ENCODE results near the gene PACS2.
"Not testable (repeated sequence)": the region's sequence is repeated elsewhere in the genome, so short reads cannot be mapped to it uniquely, and the experiment has no call there.

PACS2 gene

DNA sequence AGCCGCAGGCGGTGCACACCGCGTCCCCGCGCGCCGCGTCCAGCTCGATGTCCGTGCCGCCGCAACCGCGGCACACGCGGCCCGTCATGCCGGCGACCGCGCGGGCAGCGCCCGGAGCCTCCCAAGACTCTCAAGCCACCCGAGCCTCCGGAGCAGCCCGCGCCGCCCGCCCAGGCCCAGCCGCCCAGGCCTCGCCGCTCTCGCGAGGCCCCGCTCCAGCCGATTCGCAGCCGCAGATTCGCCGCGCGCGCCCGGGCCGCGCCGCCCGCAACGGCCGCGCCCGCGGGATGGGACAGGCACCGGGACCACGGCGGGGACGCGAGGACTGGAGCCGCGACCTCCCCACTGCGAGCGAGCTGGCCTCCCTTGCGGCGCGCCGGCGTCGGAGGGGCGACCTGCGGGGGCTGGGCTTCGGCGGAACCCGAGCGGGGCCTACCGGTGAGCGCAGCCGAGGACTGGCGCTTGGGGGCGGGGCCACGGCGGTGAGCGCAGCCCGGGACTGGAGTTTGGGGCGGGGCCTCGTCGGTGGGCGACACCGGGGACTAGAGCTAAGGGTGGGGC, 13.9 kb upstream of the PACS2 start, which contains the start of gene BRF1:
Gene BRF1, minus strand, starts transcription at position 460 of the 561 bp plus-strand sequence. Its CDS starts 372 bp downstream, at position 88.
- no peak for TF ChIP-seq Cebpa-rat (IDR thresholded peaks at IDR 0.05)
- peak within 1 kb of the TSS; percentile 97 for H3K9ac ChIP-seq
- H3K4me3 ChIP-seq: peak within 1 kb of the TSS; percentile 94
- H3K4me2 ChIP-seq: peak within 1 kb of the TSS; percentile 96
- no peaks in the 10 kb centered on the region for H3K27me3 ChIP-seq
- 0 out of 2 replicates have a peak, but pooled peaks cover 9% of the 10 kb centered on the region for H3K36me3 ChIP-seq
- H3K9me3 ChIP-seq: no peaks in the 10 kb centered on the region
- H3K4me1 ChIP-seq: peaks cover 68% of the 10 kb centered on the region
- peaks cover 48% of the 10 kb centered on the region for H4K20me1 ChIP-seq
- H3K27ac ChIP-seq: peak within 1 kb of the TSS; percentile 95

DNA sequence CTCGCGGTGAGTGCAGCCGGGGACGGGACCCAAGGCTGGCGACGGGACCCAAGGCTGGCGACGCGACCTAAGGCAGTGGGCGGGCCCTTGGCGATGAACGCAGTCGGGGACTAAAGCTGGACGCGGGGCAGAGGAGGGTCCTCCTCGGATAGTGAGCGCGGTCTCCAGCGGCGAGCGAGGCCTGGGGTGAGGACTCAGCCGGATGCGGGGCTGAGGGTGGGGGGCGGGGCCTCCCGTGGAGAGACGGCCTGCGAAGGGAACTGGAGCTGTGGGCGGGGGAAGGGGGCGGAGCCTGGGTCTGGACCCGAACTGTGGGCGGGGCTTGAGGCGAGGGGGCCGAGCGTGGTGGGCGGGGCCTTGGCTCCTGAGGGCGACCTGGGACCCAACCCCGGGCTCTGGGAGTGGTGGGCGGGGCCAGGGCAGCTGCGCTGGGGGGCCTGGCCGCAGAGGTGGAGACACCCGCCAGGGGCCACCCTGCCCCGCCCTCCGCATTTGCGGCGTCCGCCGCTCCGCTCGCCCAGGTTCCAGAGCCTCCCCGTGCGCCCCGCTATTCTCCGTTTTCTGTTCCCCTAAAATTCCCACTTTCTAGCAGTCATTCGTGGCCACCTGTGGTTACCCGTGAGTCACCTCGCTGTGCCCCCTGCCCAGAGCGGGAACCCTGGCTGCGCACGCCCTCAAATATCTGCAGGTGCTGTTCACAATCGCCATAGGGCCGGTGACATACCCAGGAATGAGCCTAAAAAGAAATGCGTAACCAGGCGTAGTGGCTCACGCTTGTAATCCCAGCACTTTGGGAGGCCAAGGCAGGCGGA, 13.2 kb upstream of the PACS2 start:
- peak overlapping the region; percentile 96 for H3K4me2 ChIP-seq
- H3K36me3 ChIP-seq: 0 out of 2 replicates have a peak, but pooled peaks cover 9% of the 10 kb centered on the region
- peak overlapping the region; percentile 94 for H3K4me3 ChIP-seq
- H3K27ac ChIP-seq: peak overlapping the region; percentile 95
- H3K27me3 ChIP-seq: no peaks in the 10 kb centered on the region
- no peak for TF ChIP-seq Cebpa-rat (IDR thresholded peaks at IDR 0.05)
- H4K20me1 ChIP-seq: peaks cover 41% of the 10 kb centered on the region
- peak overlapping the region; percentile 97 for H3K9ac ChIP-seq
- H3K4me1 ChIP-seq: peaks cover 65% of the 10 kb centered on the region
- H3K9me3 ChIP-seq: no peaks in the 10 kb centered on the region

DNA sequence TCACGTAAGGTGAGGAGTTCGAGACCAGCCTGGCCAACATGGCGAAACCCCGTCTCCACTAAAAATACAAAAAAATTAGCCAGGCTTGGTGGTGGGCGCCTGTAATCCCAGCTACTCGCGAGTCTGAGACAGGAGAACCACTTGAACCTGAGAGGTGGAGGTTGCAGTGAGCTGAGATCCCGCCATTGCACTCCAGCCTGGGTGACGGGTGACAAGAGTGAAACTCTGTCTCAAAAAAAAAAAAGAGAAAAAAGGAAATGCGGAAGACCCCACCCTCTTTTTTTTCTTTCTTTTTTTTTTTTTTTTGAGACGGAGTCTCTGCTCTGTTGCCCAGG, 12.7 kb upstream of the PACS2 start:
- Histone ChIP-seq H4K20me1 (peaks cover 36% of the 10 kb centered on the region), H3K4me1 (peaks cover 59% of the 10 kb centered on the region), H3K4me2 (peak overlapping the region; percentile 96), H3K4me3 (peak overlapping the region; percentile 94)
- not testable (repeated sequence) for H3K36me3 ChIP-seq, H3K9me3 ChIP-seq, H3K9ac ChIP-seq, H3K27ac ChIP-seq, H3K27me3 ChIP-seq

DNA sequence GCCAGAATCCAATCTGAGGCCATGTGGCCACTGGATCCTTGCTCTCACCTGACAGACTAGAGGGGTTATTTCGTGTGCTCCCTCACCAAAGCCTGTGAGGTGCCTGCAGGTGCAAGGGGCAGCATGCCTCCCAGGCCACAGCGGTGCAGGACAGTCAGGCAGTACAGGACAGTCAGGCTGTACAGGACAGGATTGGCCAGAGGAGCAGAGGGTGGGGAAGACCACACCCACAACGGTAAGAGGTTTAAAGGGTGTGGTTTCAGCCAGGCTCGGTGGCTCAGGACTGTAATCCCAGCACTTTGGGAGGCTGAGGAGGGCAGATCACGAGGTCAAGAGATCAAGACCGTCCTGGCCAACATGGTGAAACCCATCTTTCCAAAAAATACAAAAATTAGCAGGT, 10.6 kb upstream of the PACS2 start:
- Histone ChIP-seq H3K9ac (no peak overlapping the region), H4K20me1 (peaks cover 15% of the 10 kb centered on the region), H3K9me3 (no peaks in the 10 kb centered on the region), H3K4me2 (no peak overlapping the region), H3K27me3 (no peaks in the 10 kb centered on the region), H3K27ac (no peak overlapping the region), H3K4me1 (peaks cover 39% of the 10 kb centered on the region), H3K36me3 (peaks cover 6% of the 10 kb centered on the region; the same call in 1 of the 2 replicates), H3K4me3 (no peak overlapping the region)
- TF ChIP-seq Cebpa-rat (IDR thresholded peaks at IDR 0.05): no peak

DNA sequence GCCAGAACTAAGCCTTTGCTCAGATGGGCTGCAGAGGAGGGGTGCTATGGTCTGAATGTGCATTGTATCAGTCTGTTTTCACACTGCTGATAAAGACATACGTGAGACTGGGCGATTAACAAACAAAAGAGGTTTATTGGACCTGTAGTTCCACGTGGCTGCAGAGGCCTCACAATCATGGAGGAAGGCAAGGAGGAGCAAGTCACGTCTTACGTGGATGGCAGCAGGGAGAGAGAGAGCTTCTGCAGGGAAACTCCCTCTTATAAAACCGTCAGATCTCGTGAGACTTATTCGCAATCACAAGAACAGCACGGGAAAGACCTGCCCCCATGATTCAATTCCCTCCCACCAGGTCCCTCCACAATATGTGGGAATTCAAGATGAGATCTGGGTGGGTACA, 10.0 kb upstream of the PACS2 start:
- Histone ChIP-seq H3K9ac (no peak overlapping the region), H3K9me3 (no peaks in the 10 kb centered on the region), H3K27me3 (no peaks in the 10 kb centered on the region), H3K4me2 (peak overlapping the region; percentile 61; the same call in 1 of the 2 replicates), H3K36me3 (peaks cover 6% of the 10 kb centered on the region; the same call in 1 of the 2 replicates), H3K4me3 (no peak overlapping the region), H3K27ac (peak overlapping the region; percentile 70), H4K20me1 (peaks cover 9% of the 10 kb centered on the region), H3K4me1 (peaks cover 33% of the 10 kb centered on the region)
- TF ChIP-seq Cebpa-rat (IDR thresholded peaks at IDR 0.05): no peak

DNA sequence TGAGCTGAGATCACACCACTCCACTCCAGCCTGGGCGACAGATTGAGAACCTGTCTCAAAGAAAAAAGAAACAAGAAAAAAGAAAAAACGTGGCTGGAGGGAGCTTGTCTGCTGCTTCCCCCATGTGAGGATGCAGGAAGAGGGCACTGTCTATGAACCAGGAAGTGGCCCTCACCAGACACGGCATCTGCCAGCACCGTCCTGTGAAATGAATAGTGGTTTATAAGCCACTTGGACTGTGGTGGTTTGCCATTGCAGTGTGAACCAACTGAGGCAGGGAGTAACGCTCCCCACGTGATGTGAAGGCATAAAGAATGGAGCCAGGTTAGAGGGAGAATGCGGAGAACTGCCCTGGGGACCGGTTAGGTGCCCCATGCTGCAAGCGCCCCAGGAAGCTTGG, 9.2 kb upstream of the PACS2 start:
- peak overlapping the region; percentile 61 for H3K4me2 ChIP-seq
- H3K36me3 ChIP-seq: peaks cover 6% of the 10 kb centered on the region; the same call in 1 of the 2 replicates
- peaks cover 28% of the 10 kb centered on the region for H3K4me1 ChIP-seq
- no peak for TF ChIP-seq Cebpa-rat (IDR thresholded peaks at IDR 0.05)
- 0 out of 2 replicates have a peak, but pooled peaks cover 1% of the 10 kb centered on the region for H4K20me1 ChIP-seq
- H3K27ac ChIP-seq: peak overlapping the region; percentile 70
- H3K27me3 ChIP-seq: no peaks in the 10 kb centered on the region
- H3K9me3 ChIP-seq: no peaks in the 10 kb centered on the region
- no peak overlapping the region; the same call in 1 of the 2 replicates for H3K9ac ChIP-seq
- H3K4me3 ChIP-seq: no peak overlapping the region

DNA sequence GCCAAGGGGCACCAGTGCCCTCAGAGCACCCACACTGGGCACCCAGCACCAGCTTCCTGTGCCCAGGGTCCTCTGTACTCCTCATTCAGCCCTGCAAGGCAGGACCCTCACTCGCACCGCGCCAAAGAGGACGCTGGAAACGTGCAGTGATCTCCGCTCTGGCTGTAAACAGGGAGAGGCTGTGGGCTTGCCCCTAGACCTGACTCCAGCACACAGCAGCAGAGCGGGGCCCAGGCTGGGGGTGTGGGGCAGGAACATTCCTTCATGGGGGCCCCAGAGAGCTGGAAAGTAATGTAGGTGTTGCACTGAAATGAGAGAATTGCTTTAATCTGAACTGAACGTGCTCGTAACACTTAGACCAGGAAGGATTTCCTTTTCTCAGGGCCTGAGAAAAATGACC, 8.8 kb upstream of the PACS2 start:
- Histone ChIP-seq H3K4me2 (peak overlapping the region; percentile 61), H3K27ac (peak overlapping the region; percentile 70), H4K20me1 (no peaks in the 10 kb centered on the region), H3K9me3 (no peaks in the 10 kb centered on the region), H3K9ac (no peak overlapping the region), H3K4me3 (no peak overlapping the region), H3K36me3 (peaks cover 6% of the 10 kb centered on the region; the same call in 1 of the 2 replicates), H3K4me1 (peaks cover 28% of the 10 kb centered on the region), H3K27me3 (no peaks in the 10 kb centered on the region)
- no peak for TF ChIP-seq Cebpa-rat (IDR thresholded peaks at IDR 0.05)

DNA sequence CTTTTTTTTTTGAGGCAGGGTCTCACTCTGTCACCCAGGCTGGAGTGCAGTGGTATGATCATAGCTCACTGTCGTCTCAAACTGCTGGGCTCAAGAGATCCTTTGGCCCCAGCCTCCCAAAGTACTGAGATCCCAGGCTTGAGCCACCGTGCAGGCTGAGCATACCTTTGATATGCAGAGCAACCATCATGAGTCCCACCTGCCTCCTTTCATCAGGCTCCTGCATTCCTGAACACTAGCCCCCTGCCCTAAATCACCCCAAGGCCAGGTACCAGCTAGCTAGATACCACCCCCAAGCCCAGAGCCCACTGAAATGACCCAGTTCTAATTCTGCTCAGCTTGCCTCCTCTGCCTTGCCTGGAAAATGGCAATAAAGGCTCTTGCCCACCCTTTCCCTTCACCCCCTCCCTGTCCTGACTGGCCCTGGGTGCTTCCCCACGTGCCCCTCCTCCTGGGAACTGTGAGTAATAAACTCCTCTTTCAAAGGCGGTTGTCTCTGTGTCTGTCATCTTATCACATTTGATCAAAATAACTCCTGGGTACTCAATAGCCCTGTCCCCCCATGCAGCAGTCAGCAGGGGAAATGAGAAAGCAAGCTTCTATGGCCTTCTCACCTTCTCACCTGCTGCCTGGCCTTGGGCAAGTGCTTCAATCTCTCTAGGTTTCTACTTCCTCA, 7.4 kb upstream of the PACS2 start:
- Histone ChIP-seq H3K36me3 (peaks cover 6% of the 10 kb centered on the region; the same call in 1 of the 2 replicates), H3K4me2 (no peak overlapping the region), H3K9ac (no peak overlapping the region), H4K20me1 (no peaks in the 10 kb centered on the region), H3K27me3 (no peaks in the 10 kb centered on the region), H3K4me3 (no peak overlapping the region), H3K4me1 (peaks cover 29% of the 10 kb centered on the region), H3K9me3 (no peaks in the 10 kb centered on the region), H3K27ac (no peak overlapping the region)
- no peak for TF ChIP-seq Cebpa-rat (IDR thresholded peaks at IDR 0.05)

DNA sequence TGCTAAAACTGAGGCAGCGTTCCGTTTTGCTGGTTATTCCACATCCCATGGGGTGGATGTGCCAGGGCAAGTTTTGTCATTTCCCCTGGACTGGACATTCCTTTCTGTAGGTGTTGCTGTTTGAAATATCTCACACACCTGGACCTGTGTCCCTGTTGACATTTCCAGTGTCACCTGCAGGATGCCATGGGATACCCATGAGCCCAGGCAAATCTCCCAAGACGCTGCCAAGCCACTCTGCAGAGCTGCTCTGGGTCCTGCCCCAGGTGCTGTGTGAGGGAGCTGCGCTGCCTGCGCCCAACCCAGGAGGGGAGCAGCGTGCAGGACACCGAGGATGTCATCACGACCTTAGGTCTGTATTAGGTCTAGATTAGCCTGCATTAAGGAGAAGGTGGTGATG, 5.2 kb upstream of the PACS2 start:
- no peak overlapping the region for H3K4me2 ChIP-seq
- H3K4me1 ChIP-seq: peaks cover 42% of the 10 kb centered on the region
- H3K27ac ChIP-seq: no peak overlapping the region
- peaks cover 6% of the 10 kb centered on the region; the same call in 1 of the 2 replicates for H3K36me3 ChIP-seq
- no peaks in the 10 kb centered on the region for H3K27me3 ChIP-seq
- H3K4me3 ChIP-seq: no peak overlapping the region
- no peak overlapping the region for H3K9ac ChIP-seq
- no peak for TF ChIP-seq Cebpa-rat (IDR thresholded peaks at IDR 0.05)
- H4K20me1 ChIP-seq: no peaks in the 10 kb centered on the region
- H3K9me3 ChIP-seq: no peaks in the 10 kb centered on the region
